Kidney (tissue), 14 donors: Measurements from ENCODE around the gene GRIA3. TPM values are rescaled to one million over a fixed set of nuclear protein-coding genes. Genes with fewer than 3 reads are reported as not detected.
"Not testable (repeated sequence)": the region's sequence is repeated elsewhere in the genome, so short reads cannot be mapped to it uniquely, and the experiment has no call there.

Source experiments
- DNase-seq, 5 donors: peaks; one replicate each; pipeline ENCODE4 v3.0.0-alpha.2; 2013 to 2020
- FAIRE-seq: peaks from 2 replicates; lab custom pipeline; 2012; peaks lifted over from hg19 to GRCh38; lab: Jason Lieb, UNC
- H3K27ac ChIP-seq, 2 donors: one replicate each; pipeline ENCODE4 v1.7.0; 2013; ENCODE audit warnings: low read depth in 2 of 2, low read length in 2 of 2, inconsistent platforms in 1 of 2
- H3K27me3 ChIP-seq: one replicate; pipeline ENCODE4 v1.7.1; 2013; ENCODE audit warnings: low read length, inconsistent platforms; ENCODE audit not compliant: control insufficient read depth, insufficient read depth
- H3K36me3 ChIP-seq, 3 donors: one replicate each; pipeline versions ENCODE4 v1.7.0 to v1.7.1; 2013; ENCODE audit warnings: low read length in 3 of 3, control low read depth in 1 of 3, inconsistent platforms in 1 of 3; ENCODE audit not compliant: insufficient read depth in 3 of 3, control insufficient read depth in 2 of 3
- H3K4me1 ChIP-seq, 3 donors: one replicate each; pipeline versions ENCODE4 v1.7.0 to v1.7.1; 2013; ENCODE audit warnings: low read length in 3 of 3, inconsistent platforms in 1 of 3, low read depth in 1 of 3; ENCODE audit not compliant: control insufficient read depth in 2 of 3, insufficient read depth in 2 of 3
- H3K4me3 ChIP-seq, 3 donors: one replicate each; pipeline versions ENCODE4 v1.7.0 to v1.8.1; 2013; ENCODE audit warnings: low read length in 3 of 3, control low read depth in 1 of 3, inconsistent platforms in 1 of 3
- H3K9ac ChIP-seq, 3 donors: one replicate each; pipeline versions ENCODE4 v1.7.0 to v1.7.1; 2013; ENCODE audit warnings: low read length in 3 of 3, control low read depth in 1 of 3, inconsistent platforms in 1 of 3
- H3K9me3 ChIP-seq, 3 donors: one replicate each; pipeline versions ENCODE4 v1.7.0 to v1.7.1; 2013; ENCODE audit warnings: low read length in 3 of 3, control low read depth in 1 of 3, inconsistent platforms in 1 of 3; ENCODE audit not compliant: control insufficient read depth in 2 of 3, insufficient read depth in 1 of 3
- intact Hi-C: fragments of 100-400 bp; cut with DNase I; formaldehyde crosslinking; loops from one replicate; pipeline ENCODE4 v1.11.1; 2022
- polyA plus RNA-seq: library from polyadenylated mRNA; stranded (reverse); fragments of 350-450 nt; fragmentation: Illumina TruSeq; extraction: RNeasy Lipid Tissue Mini Kit (QIAGEN cat#74804); gene quantifications from one replicate; pipeline ENCODE4 v1.2.3, GENCODE V29; 2014; ENCODE audit warnings: low read depth, low replicate concordance; ENCODE audit not compliant: insufficient read depth
- total RNA-seq: library from RNA; stranded (reverse); fragmentation: NEBNext Ultra II Directional; extraction: Animal tissue kit (Norgen Biotek cat#: 25700); gene quantifications from one replicate; pipeline ENCODE4 v1.2.1, GENCODE V29; 2021
- TF ChIP-seq, protein P1 (sequence below): IDR thresholded peaks from 3 replicates; pipeline ENCODE4 v1.5.1; 2012; ENCODE audit warnings: mild to moderate bottlenecking, moderate library complexity, borderline replicate concordance; ENCODE audit not compliant: insufficient read depth; ENCODE audit errors: extremely low read depth
- donor health status: control.
- donor health status: control.
- donor health status: control.
- donor health status: control.
- donor health status: control.
- donor health status: DM: yes; HTN: yes; CAD: no.
- donor health status: Normal renal cell carcinoma (clear cell type).

GRIA3 gene
- total and polyA plus RNA-seq, 2 donors from 2014 or later, result 1.4 to 5.8 TPM

DNA sequence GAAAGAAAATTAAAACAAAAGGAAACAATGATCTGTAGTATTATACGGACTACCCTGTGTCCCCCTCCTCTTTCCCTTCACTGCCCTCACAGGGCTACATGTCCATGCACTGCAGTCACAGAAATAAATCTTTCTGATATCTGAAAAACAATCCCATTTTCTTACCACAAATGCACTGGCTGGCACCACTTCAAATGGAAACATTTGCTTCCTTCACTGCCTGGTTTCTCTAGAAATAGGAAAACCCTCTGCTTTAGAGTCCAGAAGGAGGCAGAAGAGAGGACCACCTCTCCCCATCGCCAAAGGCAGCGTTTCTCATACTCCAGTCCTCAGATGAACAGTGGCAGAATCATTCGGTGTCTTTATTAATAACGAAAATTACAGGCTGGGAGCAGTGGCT lies 98.2 kb downstream of the GRIA3 start:
- Histone ChIP-seq H3K9ac (no peak overlapping the region), H3K36me3 (no peaks in the 10 kb centered on the region), H3K4me1 (no peaks in the 10 kb centered on the region), H3K9me3 (no peaks in the 10 kb centered on the region), H3K4me3 (no peak overlapping the region), H3K27me3 (no peaks in the 10 kb centered on the region), H3K27ac (no peak overlapping the region)
- FAIRE-seq, result no peak
- intact Hi-C loops, result no loop called here
- no peak for DNase-seq
- TF ChIP-seq, protein P1, sequence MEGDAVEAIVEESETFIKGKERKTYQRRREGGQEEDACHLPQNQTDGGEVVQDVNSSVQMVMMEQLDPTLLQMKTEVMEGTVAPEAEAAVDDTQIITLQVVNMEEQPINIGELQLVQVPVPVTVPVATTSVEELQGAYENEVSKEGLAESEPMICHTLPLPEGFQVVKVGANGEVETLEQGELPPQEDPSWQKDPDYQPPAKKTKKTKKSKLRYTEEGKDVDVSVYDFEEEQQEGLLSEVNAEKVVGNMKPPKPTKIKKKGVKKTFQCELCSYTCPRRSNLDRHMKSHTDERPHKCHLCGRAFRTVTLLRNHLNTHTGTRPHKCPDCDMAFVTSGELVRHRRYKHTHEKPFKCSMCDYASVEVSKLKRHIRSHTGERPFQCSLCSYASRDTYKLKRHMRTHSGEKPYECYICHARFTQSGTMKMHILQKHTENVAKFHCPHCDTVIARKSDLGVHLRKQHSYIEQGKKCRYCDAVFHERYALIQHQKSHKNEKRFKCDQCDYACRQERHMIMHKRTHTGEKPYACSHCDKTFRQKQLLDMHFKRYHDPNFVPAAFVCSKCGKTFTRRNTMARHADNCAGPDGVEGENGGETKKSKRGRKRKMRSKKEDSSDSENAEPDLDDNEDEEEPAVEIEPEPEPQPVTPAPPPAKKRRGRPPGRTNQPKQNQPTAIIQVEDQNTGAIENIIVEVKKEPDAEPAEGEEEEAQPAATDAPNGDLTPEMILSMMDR, result no peak

- DNase-seq, result peak in 3 of 5 donors; percentile 2 to 27 (median 12)
- FAIRE-seq, result not testable (repeated sequence)
These were observed 99.3 kb downstream of the GRIA3 start for GRCh38 chrX:123283407-123283806.

DNA sequence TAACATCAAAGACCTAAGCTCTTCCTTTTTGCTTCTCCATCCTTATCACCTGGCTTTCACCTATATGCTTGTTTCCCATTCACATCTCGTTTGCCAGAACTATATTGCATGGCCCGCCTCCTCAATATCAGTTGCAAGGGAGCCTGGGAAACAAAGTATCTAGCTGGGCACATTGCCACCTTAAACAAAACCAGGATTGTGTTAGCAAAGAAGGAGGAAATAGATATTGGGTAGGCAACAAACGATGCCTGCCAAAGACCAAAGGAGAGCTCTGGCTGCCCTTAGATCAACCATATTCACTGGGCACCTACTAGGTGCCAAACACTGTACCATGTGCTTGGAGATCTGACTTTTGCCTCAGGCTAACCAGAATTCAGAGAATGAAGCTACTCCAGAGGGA lies 107.5 kb downstream of the GRIA3 start:
- H3K9ac ChIP-seq, result no peak overlapping the region
- H3K9me3 ChIP-seq, result no peaks in the 10 kb centered on the region
- H3K27ac ChIP-seq, result no peak overlapping the region
- intact Hi-C loops, result no loop called here
- FAIRE-seq (no peak), DNase-seq (no peak)
- no peaks in the 10 kb centered on the region for H3K36me3 ChIP-seq
- no peaks in the 10 kb centered on the region for H3K27me3 ChIP-seq
- no peak overlapping the region for H3K4me3 ChIP-seq
- TF ChIP-seq, protein P1, result no peak
- H3K4me1 ChIP-seq, result no peaks in the 10 kb centered on the region

More at GRCh38 chrX:123283407-123283806, 99.3 kb downstream of the GRIA3 start:
- H3K4me1 ChIP-seq, H3K36me3 ChIP-seq, H3K27me3 ChIP-seq, H3K9me3 ChIP-seq, H3K27ac ChIP-seq, H3K4me3 ChIP-seq, H3K9ac ChIP-seq, intact Hi-C loops: not testable (repeated sequence)

DNA sequence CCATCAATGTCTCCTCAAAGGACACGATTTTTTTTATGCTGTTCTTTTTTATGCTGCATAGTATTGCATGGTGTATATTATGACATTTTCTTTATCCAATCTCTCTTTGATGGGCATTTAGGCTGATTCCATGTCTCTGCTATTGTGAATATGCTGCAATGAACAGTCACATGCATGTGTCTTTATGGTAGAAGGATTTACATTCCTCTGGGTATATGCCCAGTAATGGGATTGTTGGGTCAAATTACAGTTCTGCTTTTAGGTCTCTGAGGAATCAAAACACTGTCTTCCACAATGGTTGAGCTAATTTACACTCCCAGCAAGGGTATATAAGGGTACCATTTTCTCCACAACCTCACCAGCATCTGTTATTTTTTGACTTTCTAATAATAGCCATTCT lies 113.9 kb downstream of the GRIA3 start:
- FAIRE-seq (no peak), DNase-seq (no peak)
- no peak overlapping the region for H3K4me3 ChIP-seq
- TF ChIP-seq, protein P1, result no peak
- H3K27me3 ChIP-seq, result no peaks in the 10 kb centered on the region
- intact Hi-C loops, result no loop called here
- no peaks in the 10 kb centered on the region for H3K36me3 ChIP-seq
- no peaks in the 10 kb centered on the region for H3K4me1 ChIP-seq
- no peaks in the 10 kb centered on the region for H3K9me3 ChIP-seq
- no peak overlapping the region for H3K27ac ChIP-seq
- H3K9ac ChIP-seq, result no peak overlapping the region
